PC-9 (cell line): Measurements from ENCODE around the gene AKNAD1.

ENCODE experiments used
- EZH2 ChIP-seq: fragments of 200-600 bp; sonication (generic); IDR thresholded peaks from 2 replicates; pipeline ENCODE4 v1.8.0; 2017; ENCODE audit warnings: antibody characterized with exemption, low read depth
- TF ChIP-seq, protein P1 (sequence below): fragments of 200-600 bp; sonication (generic); conservative IDR thresholded peaks from 2 replicates; pipeline ENCODE4 v1.6.1; 2017; ENCODE audit warnings: mixed run types, antibody characterized with exemption, mild to moderate bottlenecking, moderate library complexity

DNA sequence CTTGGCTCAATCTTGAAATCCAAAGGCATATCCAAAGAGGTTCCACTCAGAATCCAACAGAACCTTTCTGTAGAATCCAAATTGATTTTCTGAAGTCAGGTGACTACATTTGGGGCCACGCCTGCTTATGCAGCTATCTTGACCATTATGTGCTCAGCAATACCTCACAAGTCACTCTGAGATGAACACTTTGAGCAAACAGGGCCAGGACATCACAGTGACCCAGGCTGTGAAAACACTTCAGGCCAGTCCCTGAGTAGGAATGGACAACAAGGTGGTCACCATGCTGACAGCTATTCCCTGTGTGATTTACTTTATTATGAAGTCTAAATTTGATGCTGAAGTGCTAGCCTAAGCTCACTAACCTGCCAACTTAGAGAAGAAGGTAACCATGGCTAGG, at the start of gene AKNAD1:
- TF ChIP-seq, protein P1, sequence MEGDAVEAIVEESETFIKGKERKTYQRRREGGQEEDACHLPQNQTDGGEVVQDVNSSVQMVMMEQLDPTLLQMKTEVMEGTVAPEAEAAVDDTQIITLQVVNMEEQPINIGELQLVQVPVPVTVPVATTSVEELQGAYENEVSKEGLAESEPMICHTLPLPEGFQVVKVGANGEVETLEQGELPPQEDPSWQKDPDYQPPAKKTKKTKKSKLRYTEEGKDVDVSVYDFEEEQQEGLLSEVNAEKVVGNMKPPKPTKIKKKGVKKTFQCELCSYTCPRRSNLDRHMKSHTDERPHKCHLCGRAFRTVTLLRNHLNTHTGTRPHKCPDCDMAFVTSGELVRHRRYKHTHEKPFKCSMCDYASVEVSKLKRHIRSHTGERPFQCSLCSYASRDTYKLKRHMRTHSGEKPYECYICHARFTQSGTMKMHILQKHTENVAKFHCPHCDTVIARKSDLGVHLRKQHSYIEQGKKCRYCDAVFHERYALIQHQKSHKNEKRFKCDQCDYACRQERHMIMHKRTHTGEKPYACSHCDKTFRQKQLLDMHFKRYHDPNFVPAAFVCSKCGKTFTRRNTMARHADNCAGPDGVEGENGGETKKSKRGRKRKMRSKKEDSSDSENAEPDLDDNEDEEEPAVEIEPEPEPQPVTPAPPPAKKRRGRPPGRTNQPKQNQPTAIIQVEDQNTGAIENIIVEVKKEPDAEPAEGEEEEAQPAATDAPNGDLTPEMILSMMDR = no peak
- TF ChIP-seq EZH2 = no peak
